ENCODE measurements around the gene ATP2B2.

ATP2B2 gene

GRCh38 chr3:10529809-10530208 lies 24.4 kb upstream of the ATP2B2 start:
- no peak for DNase-seq (ENCODE audit: low spot score)

GRCh38 chr3:10528046-10528445 lies 22.7 kb upstream of the ATP2B2 start:
- DNase-seq (ENCODE audit: low spot score): no peak

GRCh38 chr3:10527295-10528001 lies 22.1 kb upstream of the ATP2B2 start:
- DNase-seq (ENCODE audit: low spot score): no peak

- no peak for DNase-seq (ENCODE audit: low spot score)
Measured at GRCh38 chr3:10526366-10526765, 21.0 kb upstream of the ATP2B2 start.

GRCh38 chr3:10524799-10525301 lies 19.5 kb upstream of the ATP2B2 start:
- DNase-seq (ENCODE audit: low spot score): no peak

GRCh38 chr3:10524270-10524669 lies 18.9 kb upstream of the ATP2B2 start:
- DNase-seq (ENCODE audit: low spot score): no peak

GRCh38 chr3:10523561-10523960 lies 18.2 kb upstream of the ATP2B2 start:
- no peak for DNase-seq (ENCODE audit: low spot score)

GRCh38 chr3:10522646-10523303 lies 17.4 kb upstream of the ATP2B2 start:
- no peak for DNase-seq (ENCODE audit: low spot score)

GRCh38 chr3:10521772-10522441 lies 16.5 kb upstream of the ATP2B2 start:
- DNase-seq (ENCODE audit: low spot score): no peak

- no peak for DNase-seq (ENCODE audit: low spot score)
Measured at GRCh38 chr3:10520072-10520471, 14.7 kb upstream of the ATP2B2 start.

GRCh38 chr3:10519236-10519635 lies 13.8 kb upstream of the ATP2B2 start:
- DNase-seq (ENCODE audit: low spot score): no peak

- peak; percentile 65 for DNase-seq (ENCODE audit: low spot score)
Measured at GRCh38 chr3:10518506-10519150, 13.2 kb upstream of the ATP2B2 start.

GRCh38 chr3:10517627-10518026 lies 12.2 kb upstream of the ATP2B2 start:
- no peak for DNase-seq (ENCODE audit: low spot score)

- no peak for DNase-seq (ENCODE audit: low spot score)
Measured at GRCh38 chr3:10516544-10517452, 11.4 kb upstream of the ATP2B2 start.

GRCh38 chr3:10515884-10516495 lies 10.6 kb upstream of the ATP2B2 start:
- no peak for DNase-seq (ENCODE audit: low spot score)

- no peak for DNase-seq (ENCODE audit: low spot score)
Measured at GRCh38 chr3:10515396-10515795, 10.0 kb upstream of the ATP2B2 start.

GRCh38 chr3:10514407-10515069 lies 9.2 kb upstream of the ATP2B2 start:
- no peak for DNase-seq (ENCODE audit: low spot score)

GRCh38 chr3:10513306-10513705 lies 7.9 kb upstream of the ATP2B2 start:
- no peak for DNase-seq (ENCODE audit: low spot score)

- DNase-seq (ENCODE audit: low spot score): no peak
Measured at GRCh38 chr3:10512687-10513086, 7.3 kb upstream of the ATP2B2 start.

GRCh38 chr3:10511809-10512494 lies 6.6 kb upstream of the ATP2B2 start:
- peak; percentile 19 for DNase-seq (ENCODE audit: low spot score)
